Measurements from ENCODE around the gene TXNL4A.

GRCh38 chr18:79935098-79935480, 53.3 kb downstream of the TXNL4A start:
- TF ChIP-seq CTCF (IDR thresholded peaks at IDR 0.05): no peak
- no peak for TF ChIP-seq POLR2A (IDR thresholded peaks at IDR 0.05)
